ENCODE measurements around the gene ESRRG.

The ESRRG gene

GRCh38 chr1:216688127-216688657 lies 35.0 kb downstream of the ESRRG start:
- DNase-seq (ENCODE audit: extremely low read depth, low read depth) = no peak
- no peak overlapping the region for H3K4me3 ChIP-seq (replicated peaks; ENCODE audit: low read depth, low read length)
- no peak for TF ChIP-seq CTCF (IDR thresholded peaks at IDR 0.05; ENCODE audit: low read depth, low read length, missing control alignments)

GRCh38 chr1:216686860-216687766 lies 36.1 kb downstream of the ESRRG start:
- TF ChIP-seq CTCF (IDR thresholded peaks at IDR 0.05; ENCODE audit: low read depth, low read length, missing control alignments) = no peak
- no peak for DNase-seq (ENCODE audit: extremely low read depth, low read depth)
- H3K4me3 ChIP-seq (replicated peaks; ENCODE audit: low read depth, low read length) = no peak overlapping the region

GRCh38 chr1:216682752-216683151 lies 40.5 kb downstream of the ESRRG start:
- TF ChIP-seq CTCF (IDR thresholded peaks at IDR 0.05; ENCODE audit: low read depth, low read length, missing control alignments) = no peak
- DNase-seq (ENCODE audit: extremely low read depth, low read depth) = no peak
- H3K4me3 ChIP-seq (replicated peaks; ENCODE audit: low read depth, low read length) = no peak overlapping the region

- TF ChIP-seq CTCF (IDR thresholded peaks at IDR 0.05; ENCODE audit: low read depth, low read length, missing control alignments) = no peak
- no peak for DNase-seq (ENCODE audit: extremely low read depth, low read depth)
- H3K4me3 ChIP-seq (replicated peaks; ENCODE audit: low read depth, low read length) = no peak overlapping the region
Observed at GRCh38 chr1:216679108-216679507, 44.1 kb downstream of the ESRRG start.

- H3K4me3 ChIP-seq (replicated peaks; ENCODE audit: low read depth, low read length) = no peak overlapping the region
- TF ChIP-seq CTCF (IDR thresholded peaks at IDR 0.05; ENCODE audit: low read depth, low read length, missing control alignments) = no peak
- no peak for DNase-seq (ENCODE audit: extremely low read depth, low read depth)
Observed at GRCh38 chr1:216670118-216670883, 52.9 kb downstream of the ESRRG start.

GRCh38 chr1:216666441-216666840 lies 56.8 kb downstream of the ESRRG start:
- no peak overlapping the region for H3K4me3 ChIP-seq (replicated peaks; ENCODE audit: low read depth, low read length)
- DNase-seq (ENCODE audit: extremely low read depth, low read depth) = no peak
- TF ChIP-seq CTCF (IDR thresholded peaks at IDR 0.05; ENCODE audit: low read depth, low read length, missing control alignments) = no peak
